ENCODE data around the gene MUC6.

DNA sequence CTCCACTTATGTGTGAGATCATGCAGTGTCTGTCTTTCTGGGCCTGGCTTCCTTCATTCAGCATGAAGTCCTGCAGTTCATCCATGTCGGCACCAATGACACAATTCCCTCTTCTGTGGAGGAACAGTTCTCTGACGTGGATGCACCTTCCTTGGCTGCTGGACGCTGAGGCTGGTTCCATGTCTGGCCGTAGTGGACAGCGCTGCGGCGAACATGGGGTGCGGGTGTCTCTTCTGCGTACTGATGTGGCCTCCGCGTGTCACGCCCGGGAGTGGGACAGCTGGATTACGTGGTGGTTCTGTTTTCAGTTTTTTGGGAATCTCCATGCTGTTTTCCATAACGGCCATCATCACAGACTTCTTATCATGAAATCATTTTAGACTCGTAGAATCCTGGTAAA lies 21.3 kb upstream of the MUC6 start:
- TF ChIP-seq CTCF (IDR thresholded peaks at IDR 0.05; ENCODE audit: control extremely low read depth in 1 of 3, insufficient read depth in 1 of 3, low read depth in 1 of 3, low read length in 3 of 3) (no peak), SP1 (IDR thresholded peaks at IDR 0.05; ENCODE audit: low read depth, low read length) (no peak), RFX5 (IDR thresholded peaks at IDR 0.05; ENCODE audit: borderline replicate concordance, low read depth, low read length) (no peak), EZH2 (IDR thresholded peaks at IDR 0.05; ENCODE audit: low read depth, low read length, severe bottlenecking) (no peak), NRF1 (IDR thresholded peaks at IDR 0.05; ENCODE audit: low read depth, low read length) (no peak), CBX8 (IDR thresholded peaks at IDR 0.05; ENCODE audit: borderline replicate concordance, low read depth, low read length) (no peak), POLR2AphosphoS5 (IDR thresholded peaks at IDR 0.05; ENCODE audit: low read depth, low read length) (no peak), EP300 (IDR thresholded peaks at IDR 0.05; ENCODE audit: borderline replicate concordance in 1 of 2, low read depth in 2 of 2, low read length in 2 of 2) (no peak), MAX (IDR thresholded peaks at IDR 0.05) (no peak), CBX5 (IDR thresholded peaks at IDR 0.05; ENCODE audit: low read depth, low read length) (no peak), SP2 (IDR thresholded peaks at IDR 0.05; ENCODE audit: low read length) (no peak)

All from H1 (cell line).